BLaER1 treated with 17β-estradiol and CSF1 and Interleukin-3, amounts not matched to agents 10 nM and 100 nM (cell line): ENCODE measurements around the gene ANKRD10.
A peak's percentile ranks its signal among the peaks of the same experiment; 100 is the strongest.
"Not testable (repeated sequence)": the region's sequence is repeated elsewhere in the genome, so short reads cannot be mapped to it uniquely, and the experiment has no call there.

Source experiments
- H3K27ac ChIP-seq, 11 experiments: shearing (Covaris generic); formaldehyde crosslinking; 2 replicates each; pipeline ENCODE4 v1.8.1; 2022
- H3K27me3 ChIP-seq, 11 experiments: shearing (Covaris generic); formaldehyde crosslinking; 2 replicates each; pipeline ENCODE4 v1.8.1; 2022
- H3K36me3 ChIP-seq, 11 experiments: shearing (Covaris generic); formaldehyde crosslinking; 2 replicates each; pipeline ENCODE4 v1.8.1; 2022
- H3K4me1 ChIP-seq, 10 experiments: shearing (Covaris generic); formaldehyde crosslinking; 2 replicates each; pipeline ENCODE4 v1.8.1; 2022
- H3K4me2 ChIP-seq, 11 experiments: shearing (Covaris generic); formaldehyde crosslinking; 2 replicates each; pipeline ENCODE4 v1.8.1; 2022
- H3K4me3 ChIP-seq, 10 experiments: shearing (Covaris generic); formaldehyde crosslinking; 2 replicates each; pipeline ENCODE4 v1.8.1; 2022
- H3K9ac ChIP-seq, 11 experiments: shearing (Covaris generic); formaldehyde crosslinking; 2 replicates each; pipeline ENCODE4 v1.8.1; 2022
- H3K9me3 ChIP-seq, 11 experiments: shearing (Covaris generic); formaldehyde crosslinking; replicated peaks in 1 of 11; 2 replicates each; pipeline ENCODE4 v1.8.1; 2022
- H4K20me1 ChIP-seq, 11 experiments: shearing (Covaris generic); formaldehyde crosslinking; 2 replicates each; pipeline ENCODE4 v1.8.1; 2022
- Cebpa-rat ChIP-seq, 11 experiments: shearing (Covaris generic); IDR thresholded peaks; 2 replicates each; pipeline ENCODE4 v1.8.1; 2022

Gene ANKRD10

DNA sequence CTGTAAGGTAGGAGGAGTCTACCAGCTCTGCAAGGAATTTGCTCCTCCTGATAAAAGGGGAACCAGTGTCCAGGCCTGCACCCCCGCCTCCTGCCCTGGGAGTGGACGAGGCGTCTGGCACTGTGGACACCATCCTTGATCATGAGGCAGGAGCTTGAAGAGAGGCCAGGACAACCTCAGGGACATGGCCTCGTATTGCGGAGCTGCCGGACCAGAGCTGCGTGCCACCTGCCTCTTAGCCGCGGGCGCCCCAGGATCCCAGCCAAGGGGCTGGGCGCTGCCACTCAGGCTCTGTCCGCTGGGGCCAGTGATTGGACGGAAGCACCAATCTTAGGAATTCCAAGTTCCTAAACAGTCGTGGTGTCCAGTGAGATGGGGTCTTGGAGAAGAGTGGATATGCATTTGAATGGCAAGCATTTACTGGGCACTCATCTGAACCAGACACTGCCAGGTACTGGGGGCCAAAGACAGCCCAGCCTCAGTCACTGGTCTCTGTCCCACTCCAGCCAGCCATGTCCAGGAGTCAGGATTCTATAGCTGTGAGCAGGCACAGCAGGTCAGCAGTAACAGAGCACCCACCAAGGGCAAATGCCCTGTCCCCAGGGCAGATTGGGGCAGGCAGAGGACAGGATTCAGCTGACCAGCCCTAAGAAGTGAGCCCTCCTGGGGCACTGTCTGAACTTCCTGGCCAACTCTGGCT is 39.1 kb upstream of the ANKRD10 start:
- Histone ChIP-seq H3K9me3 (peaks cover 11 to 31% (median 29%) of the 10 kb centered on the region in 11 experiments), H3K4me2 (peak overlapping the region in 3 of 11 experiments; percentile 43 to 94 (median 75); a peak in 6 of 22 replicates), H3K4me3 (no peak overlapping the region), H3K4me1 (peaks cover 36 to 73% (median 41%) of the 10 kb centered on the region in 10 experiments), H3K36me3 (0 out of 22 replicates have a peak, but pooled peaks cover 0 to 2% (median 0%) of the 10 kb centered on the region in 11 experiments), H4K20me1 (no peaks in the 10 kb centered on the region), H3K9ac (peak overlapping the region in 1 of 11 experiments; percentile 70; a peak in 1 of 22 replicates), H3K27ac (peak overlapping the region in 5 of 11 experiments; percentile 36 to 85 (median 73); a peak in 8 of 22 replicates), H3K27me3 (no peaks in the 10 kb centered on the region)
- TF ChIP-seq Cebpa-rat (IDR thresholded peaks at IDR 0.05) = no peak

DNA sequence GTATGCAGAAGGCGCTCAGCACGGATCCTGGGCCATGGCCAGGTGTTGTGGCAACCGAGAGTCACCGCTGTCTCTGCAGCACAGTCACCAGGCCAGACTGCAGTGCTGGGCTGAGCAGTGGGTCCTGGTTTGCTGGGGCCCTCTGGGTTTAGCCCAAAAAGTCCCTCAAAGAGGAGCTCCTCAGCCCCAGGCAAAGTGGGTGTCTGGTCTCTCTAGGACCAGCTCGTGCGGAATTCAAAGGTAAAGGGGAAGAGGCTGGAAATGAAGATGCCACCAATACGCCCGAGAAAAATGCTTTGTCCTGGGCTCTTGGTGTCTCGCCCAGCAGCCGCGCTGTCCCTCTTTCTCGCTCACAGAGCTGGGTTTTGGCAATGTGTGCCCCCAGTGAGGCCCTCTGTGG is 38.5 kb upstream of the ANKRD10 start:
- Histone ChIP-seq H3K4me1 (peaks cover 40 to 76% (median 45%) of the 10 kb centered on the region in 10 experiments), H3K4me2 (peak overlapping the region in 3 of 11 experiments; percentile 43 to 94 (median 75); a peak in 4 of 22 replicates), H3K9ac (no peak overlapping the region), H3K36me3 (0 out of 22 replicates have a peak, but pooled peaks cover 0 to 4% (median 0%) of the 10 kb centered on the region in 11 experiments), H4K20me1 (no peaks in the 10 kb centered on the region), H3K27me3 (no peaks in the 10 kb centered on the region), H3K4me3 (no peak overlapping the region), H3K9me3 (peaks cover 17 to 31% (median 29%) of the 10 kb centered on the region in 11 experiments), H3K27ac (no peak overlapping the region)
- TF ChIP-seq Cebpa-rat (IDR thresholded peaks at IDR 0.05) = no peak

DNA sequence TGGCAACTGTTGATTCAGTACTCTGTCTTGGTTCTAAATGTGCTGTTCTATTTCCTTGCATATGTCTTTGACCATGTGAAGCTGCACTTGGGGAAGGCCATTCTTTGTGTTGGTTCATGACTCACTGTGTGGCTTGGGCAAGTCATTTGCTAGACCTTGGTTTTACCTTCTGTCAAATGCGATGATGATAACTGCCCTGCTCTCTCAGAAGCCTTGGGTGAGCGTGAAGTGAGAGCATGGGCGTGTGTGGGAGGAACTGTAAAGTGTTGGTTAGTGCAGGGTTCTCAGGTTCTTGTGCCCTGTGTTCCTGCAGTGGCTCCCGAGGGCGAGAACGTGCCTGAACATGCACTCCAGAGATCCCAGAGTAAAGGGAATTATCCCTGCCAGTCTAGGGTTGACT is 37.3 kb upstream of the ANKRD10 start:
- H3K36me3 ChIP-seq, H3K4me3 ChIP-seq, H3K9ac ChIP-seq, H3K27ac ChIP-seq, H3K27me3 ChIP-seq, H4K20me1 ChIP-seq: not testable (repeated sequence)
- peak overlapping the region in 7 of 11 experiments; percentile 1 to 94 (median 80); a peak in 8 of 22 replicates for H3K4me2 ChIP-seq
- H3K9me3 ChIP-seq = peaks cover 19 to 29% (median 21%) of the 10 kb centered on the region in 11 experiments
- H3K4me1 ChIP-seq = peaks cover 40 to 68% (median 45%) of the 10 kb centered on the region in 10 experiments

DNA sequence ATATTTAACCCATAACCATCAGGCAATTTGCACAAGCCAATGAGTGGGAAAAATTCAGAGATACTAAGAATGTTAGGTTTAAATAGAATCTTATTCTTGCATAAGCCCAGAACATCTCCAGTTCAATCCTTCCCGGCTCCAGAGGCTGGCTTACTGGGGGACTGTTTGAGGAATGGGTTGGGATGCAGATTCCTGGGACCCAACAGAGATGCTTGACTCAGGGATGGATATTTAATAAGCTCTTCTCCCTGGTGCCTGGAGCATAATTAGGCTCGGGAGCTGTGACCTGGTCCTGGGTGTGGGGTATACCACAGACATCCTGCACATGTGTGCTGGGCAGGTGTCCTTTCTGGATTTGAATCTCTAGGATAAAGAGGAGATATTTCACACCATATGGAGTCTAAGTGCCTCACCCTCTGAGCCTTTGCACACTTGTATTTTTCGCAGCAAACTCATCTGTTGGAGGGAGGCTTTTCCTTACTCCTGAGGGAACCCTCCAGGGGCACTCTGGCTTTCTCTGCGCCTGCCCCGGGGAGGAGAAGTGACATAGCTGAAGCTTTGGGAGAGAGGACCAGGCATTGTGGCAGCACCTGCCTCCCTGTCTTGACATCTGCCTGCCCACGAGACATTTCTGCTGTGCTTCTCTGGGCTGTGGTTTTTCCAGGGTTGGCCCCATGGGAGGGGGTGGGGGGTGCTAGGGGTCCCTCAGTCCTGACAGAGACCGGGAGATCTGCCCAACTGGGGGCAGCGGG is 36.1 kb upstream of the ANKRD10 start:
- Histone ChIP-seq H3K4me3 (peak overlapping the region in 1 of 10 experiments; percentile 14; a peak in 1 of 20 replicates), H3K9me3 (peaks cover 19 to 29% (median 21%) of the 10 kb centered on the region in 11 experiments), H3K27me3 (no peaks in the 10 kb centered on the region), H3K9ac (peak overlapping the region in 2 of 11 experiments; percentile 2 to 12; a peak in 1 of 22 replicates), H3K4me1 (peaks cover 40 to 68% (median 45%) of the 10 kb centered on the region in 10 experiments), H3K36me3 (0 out of 22 replicates have a peak, but pooled peaks cover 0 to 4% (median 0%) of the 10 kb centered on the region in 11 experiments), H4K20me1 (no peaks in the 10 kb centered on the region), H3K27ac (peak overlapping the region in 1 of 11 experiments; percentile 5; a peak in 1 of 22 replicates), H3K4me2 (peak overlapping the region; percentile 49 to 90 (median 76))
- no peak for TF ChIP-seq Cebpa-rat (IDR thresholded peaks at IDR 0.05)

DNA sequence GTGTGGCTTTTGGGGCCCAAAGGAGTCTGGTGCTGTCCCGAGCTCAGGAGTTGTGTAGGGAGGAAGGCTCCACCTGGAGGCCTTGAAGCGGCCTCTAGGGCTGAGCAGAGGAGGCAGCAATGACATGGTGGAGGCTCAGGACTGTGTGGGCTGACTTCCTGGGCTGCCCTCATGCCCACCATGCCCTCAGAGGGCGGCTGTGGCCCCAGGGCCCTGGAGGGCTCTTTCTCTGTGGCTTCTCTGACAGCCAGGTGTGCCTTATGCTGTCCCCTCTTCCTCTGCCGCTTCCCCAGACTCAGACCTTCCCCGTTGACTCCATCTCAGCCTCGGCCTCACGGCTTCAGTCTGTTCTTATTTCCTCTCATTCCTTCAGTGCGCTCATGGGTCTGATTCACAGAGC is 35.5 kb upstream of the ANKRD10 start:
- Histone ChIP-seq H3K27me3 (no peaks in the 10 kb centered on the region), H3K9ac (0 out of 22 replicates have a peak overlapping the region, but pooled peaks of 1 of the 11 experiments have one; percentile 2), H3K4me2 (peak overlapping the region; percentile 49 to 90 (median 76)), H3K9me3 (peaks cover 19 to 29% (median 21%) of the 10 kb centered on the region in 11 experiments), H3K4me3 (peak overlapping the region in 4 of 10 experiments; percentile 6 to 27 (median 16); a peak in 5 of 20 replicates), H3K27ac (peak overlapping the region in 6 of 11 experiments; percentile 23 to 41 (median 34); a peak in 5 of 22 replicates), H4K20me1 (no peaks in the 10 kb centered on the region), H3K4me1 (peaks cover 42 to 70% (median 48%) of the 10 kb centered on the region in 10 experiments), H3K36me3 (0 out of 22 replicates have a peak, but pooled peaks cover 0 to 4% (median 0%) of the 10 kb centered on the region in 11 experiments)
- no peak for TF ChIP-seq Cebpa-rat (IDR thresholded peaks at IDR 0.05)

DNA sequence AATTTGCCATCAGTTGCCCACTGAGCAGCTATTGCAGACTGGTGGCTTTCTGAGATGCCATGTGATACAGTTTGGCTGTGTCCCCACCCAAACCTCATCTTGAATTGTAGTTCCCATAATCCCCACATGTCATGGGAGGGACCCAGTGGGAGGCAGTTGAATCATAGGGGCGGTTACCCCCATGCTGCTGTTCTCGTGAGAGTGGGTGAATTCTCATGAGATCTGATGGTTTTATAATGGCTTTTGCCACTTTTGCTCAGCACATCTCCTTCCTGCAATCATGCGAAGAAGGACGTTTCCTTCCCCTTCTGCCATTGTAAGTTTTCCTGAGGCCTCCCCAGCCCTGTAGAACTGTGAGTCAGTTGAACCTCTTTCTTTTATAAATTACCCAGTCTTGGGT is 34.8 kb upstream of the ANKRD10 start:
- peak overlapping the region; percentile 49 to 90 (median 76) for H3K4me2 ChIP-seq
- H4K20me1 ChIP-seq = no peaks in the 10 kb centered on the region
- 0 out of 22 replicates have a peak, but pooled peaks cover 0 to 4% (median 0%) of the 10 kb centered on the region in 11 experiments for H3K36me3 ChIP-seq
- no peaks in the 10 kb centered on the region for H3K27me3 ChIP-seq
- H3K4me3 ChIP-seq = peak overlapping the region in 5 of 10 experiments; percentile 6 to 27 (median 19); a peak in 6 of 20 replicates
- peaks cover 42 to 70% (median 48%) of the 10 kb centered on the region in 10 experiments for H3K4me1 ChIP-seq
- peak overlapping the region in 9 of 11 experiments; percentile 10 to 43 (median 26); a peak in 7 of 22 replicates for H3K27ac ChIP-seq
- H3K9me3 ChIP-seq = peaks cover 19 to 29% (median 21%) of the 10 kb centered on the region in 11 experiments
- H3K9ac ChIP-seq = no peak overlapping the region
- no peak for TF ChIP-seq Cebpa-rat (IDR thresholded peaks at IDR 0.05)

DNA sequence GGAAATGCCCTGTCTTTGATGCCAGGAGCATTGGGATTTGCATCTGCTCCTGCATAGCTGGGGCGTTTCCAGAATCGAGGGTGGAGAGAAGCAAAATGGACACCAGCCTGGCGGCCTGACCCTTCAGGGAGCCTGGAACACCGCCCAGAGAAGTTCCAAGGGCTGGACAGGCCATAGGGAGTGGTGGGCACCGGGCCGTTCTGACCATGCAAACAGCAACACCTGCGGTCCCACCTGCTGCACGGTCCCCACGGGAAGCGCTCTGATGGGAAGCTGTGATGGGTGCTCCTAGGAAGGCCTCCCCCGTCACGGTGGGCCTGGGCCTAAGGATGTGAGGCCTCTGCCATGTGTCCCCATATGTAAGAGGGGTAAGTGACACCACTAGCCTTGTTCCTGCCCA is 34.2 kb upstream of the ANKRD10 start:
- Histone ChIP-seq H3K27ac (peak overlapping the region in 5 of 11 experiments; percentile 10 to 43 (median 21); a peak in 5 of 22 replicates), H4K20me1 (no peaks in the 10 kb centered on the region), H3K9ac (no peak overlapping the region), H3K4me3 (peak overlapping the region in 6 of 10 experiments; percentile 4 to 23 (median 10); a peak in 5 of 20 replicates), H3K27me3 (no peaks in the 10 kb centered on the region), H3K4me1 (peaks cover 45 to 70% (median 51%) of the 10 kb centered on the region in 10 experiments), H3K4me2 (peak overlapping the region; percentile 49 to 90 (median 76); a peak in 20 of 22 replicates), H3K36me3 (0 out of 22 replicates have a peak, but pooled peaks cover 0 to 4% (median 0%) of the 10 kb centered on the region in 11 experiments), H3K9me3 (peaks cover 19 to 29% (median 21%) of the 10 kb centered on the region in 11 experiments)
- TF ChIP-seq Cebpa-rat (IDR thresholded peaks at IDR 0.05) = no peak

DNA sequence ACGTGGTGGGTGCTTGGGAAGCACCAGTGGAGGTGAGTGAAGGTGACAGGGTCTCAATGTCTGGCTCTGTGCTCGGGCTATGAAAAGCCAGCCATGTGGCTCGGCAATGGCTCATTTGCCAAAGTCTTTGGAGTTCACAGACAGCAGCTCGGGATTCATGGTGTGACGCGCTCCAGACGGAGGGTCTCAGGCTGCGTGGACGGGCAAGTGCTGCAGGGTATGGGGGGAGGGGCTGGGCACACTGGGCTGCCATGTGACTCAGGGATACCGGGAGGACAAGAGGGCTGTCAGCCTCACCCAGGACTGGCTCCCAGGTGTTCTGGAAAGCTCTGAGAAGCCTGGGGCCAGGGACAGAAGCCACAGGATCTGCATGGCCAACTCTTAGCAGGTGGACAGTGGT is 32.5 kb upstream of the ANKRD10 start:
- H3K9ac ChIP-seq, H3K4me2 ChIP-seq, H3K36me3 ChIP-seq, H3K27ac ChIP-seq, H3K27me3 ChIP-seq, H4K20me1 ChIP-seq, H3K4me3 ChIP-seq: not testable (repeated sequence)
- Histone ChIP-seq H3K4me1 (peaks cover 40 to 60% (median 51%) of the 10 kb centered on the region in 10 experiments), H3K9me3 (peaks cover 19 to 29% (median 21%) of the 10 kb centered on the region in 11 experiments)
